Esophagus muscularis mucosa (tissue), 3 donors: Measurements from ENCODE around the gene KATNA1.

Source experiments
- CTCF ChIP-seq, 3 experiments: fragments of 200-600 bp in 2 of 3; fragments of 450-650 bp in 1 of 3; sonication (generic) in 2 of 3; IDR thresholded peaks; one replicate each; pipeline ENCODE4 v1.5.1; 2017 to 2019; ENCODE audit warnings: antibody characterized with exemption in 3 of 3, mild to moderate bottlenecking in 2 of 3, moderate library complexity in 1 of 3
- POLR2A ChIP-seq: fragments of 450-650 bp; IDR thresholded peaks from one replicate; pipeline ENCODE4 v1.6.1; 2017; ENCODE audit warnings: antibody characterized with exemption, moderate library complexity, mild to moderate bottlenecking, low read depth

DNA sequence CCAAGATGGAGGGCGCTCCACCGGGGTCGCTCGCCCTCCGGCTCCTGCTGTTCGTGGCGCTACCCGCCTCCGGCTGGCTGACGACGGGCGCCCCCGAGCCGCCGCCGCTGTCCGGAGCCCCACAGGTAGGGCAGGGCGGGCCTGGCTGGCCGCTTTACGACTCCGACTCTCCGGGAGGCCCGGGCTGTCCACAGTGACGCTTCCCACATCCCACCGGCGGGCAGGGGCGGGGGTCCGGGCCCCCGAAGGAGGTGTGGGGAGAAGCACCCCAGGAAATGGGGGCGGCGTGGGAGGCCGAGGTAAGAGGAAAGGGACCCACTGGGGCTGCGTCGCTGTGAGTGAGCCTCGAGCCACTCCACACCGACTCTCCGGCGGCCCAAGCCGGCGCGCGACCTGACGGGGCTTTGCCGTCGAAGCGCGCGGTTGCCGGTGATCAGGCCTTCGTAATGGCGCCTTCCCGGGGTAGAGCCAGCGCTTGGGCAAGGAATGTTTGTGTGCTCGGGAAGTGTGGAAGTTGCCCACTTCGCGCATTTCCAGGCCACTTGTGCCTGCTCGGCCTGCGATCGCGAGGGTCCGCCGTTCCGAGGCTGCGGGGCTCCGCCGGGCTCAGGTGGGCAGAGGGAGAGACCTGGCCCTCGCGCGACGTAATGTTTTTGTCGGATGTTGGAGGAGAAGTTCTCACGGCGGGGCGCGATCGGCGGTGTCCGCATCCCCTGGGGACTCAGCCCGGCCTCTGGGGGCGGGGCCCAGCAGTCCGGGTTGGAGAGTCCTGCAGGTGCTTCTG, 81.9 kb downstream of the KATNA1 start:
- peak; percentile 38 for TF ChIP-seq POLR2A
- no peak for TF ChIP-seq CTCF (IDR thresholded peaks at IDR 0.05)
